Hematopoietic multipotent progenitor cell treated with erythropoietin and hydrocortisone succinate and interleukin-3 and kit ligand, for 15 days (in vitro differentiated cells): ENCODE measurements around the gene RIIAD1.

Experiments
- DNase-seq: peaks from one replicate; pipeline ENCODE4 v3.0.0-alpha.2; 2015; ENCODE audit warnings: low spot score

Gene RIIAD1

GRCh38 chr1:151711044-151711800 is 10.1 kb upstream of the RIIAD1 start:
- DNase-seq = no peak

GRCh38 chr1:151711951-151712350 is 9.4 kb upstream of the RIIAD1 start:
- DNase-seq = no peak

- DNase-seq = no peak
Observed at GRCh38 chr1:151713044-151713443, 8.3 kb upstream of the RIIAD1 start.

GRCh38 chr1:151713874-151714273 is 7.4 kb upstream of the RIIAD1 start:
- no peak for DNase-seq

GRCh38 chr1:151714820-151715725 is 6.2 kb upstream of the RIIAD1 start:
- peak; percentile 71 for DNase-seq

- peak; percentile 48 for DNase-seq
Observed at GRCh38 chr1:151715726-151716404, 5.5 kb upstream of the RIIAD1 start.

- no peak for DNase-seq
Observed at GRCh38 chr1:151716405-151716762, 4.9 kb upstream of the RIIAD1 start.

- peak; percentile 88 for DNase-seq
Observed at GRCh38 chr1:151716771-151717631, 4.3 kb upstream of the RIIAD1 start, which contains the start of gene CELF3. Gene CELF3, minus strand, starts transcription at chr1:151716803. Its CDS starts 783 bp downstream, at chr1:151716020.

- no peak for DNase-seq
Observed at GRCh38 chr1:151718011-151718431, 3.3 kb upstream of the RIIAD1 start.

- DNase-seq = no peak
Observed at GRCh38 chr1:151718666-151719065, 2.7 kb upstream of the RIIAD1 start.

GRCh38 chr1:151720125-151720524 is 1.2 kb upstream of the RIIAD1 start:
- DNase-seq = peak; percentile 12

- no peak for DNase-seq
Observed at GRCh38 chr1:151720554-151720953, 768 bp upstream of the RIIAD1 start.

- DNase-seq = no peak
Observed at GRCh38 chr1:151721788-151722510, 627 bp downstream of the RIIAD1 start.

- no peak for DNase-seq
Observed at GRCh38 chr1:151723726-151724370, 2.5 kb downstream of the RIIAD1 start.

GRCh38 chr1:151728151-151729054 is 7.1 kb downstream of the RIIAD1 start:
- DNase-seq = no peak

- no peak for DNase-seq
Observed at GRCh38 chr1:151729157-151729965, 8.0 kb downstream of the RIIAD1 start.

GRCh38 chr1:151729966-151730291 is 8.6 kb downstream of the RIIAD1 start:
- DNase-seq = no peak

- no peak for DNase-seq
Observed at GRCh38 chr1:151733126-151733525, 11.8 kb downstream of the RIIAD1 start.
